Mammary epithelial cell (primary cell): ENCODE measurements around the gene TEX54.

Experiments
- CTCF ChIP-seq, 2 donors: IDR thresholded peaks in 1 of 2; conservative IDR thresholded peaks in 1 of 2; 2 replicates each; pipeline ENCODE4 v1.5.1; 2011 to 2012; ENCODE audit warnings: inconsistent platforms in 2 of 2, low read length in 2 of 2, mild to moderate bottlenecking in 2 of 2, control low read depth in 1 of 2, low read depth in 1 of 2; ENCODE audit not compliant: insufficient read depth in 1 of 2; ENCODE audit errors: extremely low read depth in 1 of 2
- EZH2 ChIP-seq: IDR thresholded peaks from 2 replicates; pipeline ENCODE4 v1.6.1; 2012; ENCODE audit warnings: low read length, inconsistent platforms, borderline replicate concordance

- no peak for TF ChIP-seq CTCF (conservative IDR thresholded peaks at IDR 0.05 in 1 of 2, IDR thresholded peaks at IDR 0.05 in 1 of 2; ENCODE audit: extremely low read depth in 1 of 2, insufficient read depth in 1 of 2, low read depth in 1 of 2, low read length in 2 of 2)
- TF ChIP-seq EZH2 = no peak
These were observed at the start of gene TEX54 for GRCh38 chr11:62832336-62833234.
